Measurements from ENCODE around the gene CDKAL1. TPM values are rescaled to one million over a fixed set of nuclear protein-coding genes. Genes with fewer than 3 reads are reported as not detected.
"Not testable (repeated sequence)": the region's sequence is repeated elsewhere in the genome, so short reads cannot be mapped to it uniquely, and the experiment has no call there.

Gene CDKAL1
- total and polyA plus RNA-seq, 2 experiments from 2014 or later: 12.2 to 13.7 TPM

DNA sequence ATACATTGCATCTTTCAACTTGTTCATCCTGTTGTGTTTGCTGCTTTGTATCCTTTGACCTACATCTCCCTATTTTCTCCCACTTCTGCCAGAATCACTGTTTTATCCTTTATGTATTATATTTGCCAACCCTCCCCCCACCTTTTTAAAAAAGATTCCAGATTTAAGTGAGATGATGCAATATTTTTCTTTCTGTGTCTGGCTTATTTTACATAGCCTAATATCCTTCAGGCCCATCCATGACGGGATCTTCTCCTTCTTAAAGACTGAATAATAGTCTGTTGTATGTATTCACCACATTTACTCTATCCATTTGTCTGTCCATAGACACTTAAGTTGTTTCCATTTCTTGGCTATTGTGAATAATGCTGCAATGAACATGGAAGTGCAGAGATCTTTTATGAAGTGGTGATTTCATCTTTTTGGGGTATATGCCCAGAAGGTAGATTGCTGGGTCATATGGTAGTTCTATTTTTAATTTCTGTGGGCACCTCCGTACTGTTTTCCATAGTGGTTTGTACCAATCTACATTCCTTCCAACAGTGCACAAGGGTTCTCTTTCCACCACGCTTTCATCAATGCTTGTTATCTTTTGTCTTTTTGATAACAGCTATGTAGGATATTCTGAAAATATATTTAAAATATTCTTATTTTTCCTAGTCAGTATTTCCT, 181.0 kb downstream of the CDKAL1 start:
- Histone ChIP-seq H3K9me3 (ENCODE audit: low read depth) (no peaks in the 10 kb centered on the region), H3K4me3 (no peak overlapping the region), H3K36me3 (no peaks in the 10 kb centered on the region), H3K4me1 (ENCODE audit: low read depth) (peaks cover 5% of the 10 kb centered on the region), H3K27ac (no peak overlapping the region), H3K27me3 (no peaks in the 10 kb centered on the region)
- peak in 1 of 2 donors; percentile 31 for DNase-seq (ENCODE audit: low read depth in 1 of 2, low spot score in 1 of 2)
- TF ChIP-seq, protein P1, sequence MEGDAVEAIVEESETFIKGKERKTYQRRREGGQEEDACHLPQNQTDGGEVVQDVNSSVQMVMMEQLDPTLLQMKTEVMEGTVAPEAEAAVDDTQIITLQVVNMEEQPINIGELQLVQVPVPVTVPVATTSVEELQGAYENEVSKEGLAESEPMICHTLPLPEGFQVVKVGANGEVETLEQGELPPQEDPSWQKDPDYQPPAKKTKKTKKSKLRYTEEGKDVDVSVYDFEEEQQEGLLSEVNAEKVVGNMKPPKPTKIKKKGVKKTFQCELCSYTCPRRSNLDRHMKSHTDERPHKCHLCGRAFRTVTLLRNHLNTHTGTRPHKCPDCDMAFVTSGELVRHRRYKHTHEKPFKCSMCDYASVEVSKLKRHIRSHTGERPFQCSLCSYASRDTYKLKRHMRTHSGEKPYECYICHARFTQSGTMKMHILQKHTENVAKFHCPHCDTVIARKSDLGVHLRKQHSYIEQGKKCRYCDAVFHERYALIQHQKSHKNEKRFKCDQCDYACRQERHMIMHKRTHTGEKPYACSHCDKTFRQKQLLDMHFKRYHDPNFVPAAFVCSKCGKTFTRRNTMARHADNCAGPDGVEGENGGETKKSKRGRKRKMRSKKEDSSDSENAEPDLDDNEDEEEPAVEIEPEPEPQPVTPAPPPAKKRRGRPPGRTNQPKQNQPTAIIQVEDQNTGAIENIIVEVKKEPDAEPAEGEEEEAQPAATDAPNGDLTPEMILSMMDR (IDR thresholded peaks at IDR 0.05; ENCODE audit: low read depth, low read length): no peak

DNA sequence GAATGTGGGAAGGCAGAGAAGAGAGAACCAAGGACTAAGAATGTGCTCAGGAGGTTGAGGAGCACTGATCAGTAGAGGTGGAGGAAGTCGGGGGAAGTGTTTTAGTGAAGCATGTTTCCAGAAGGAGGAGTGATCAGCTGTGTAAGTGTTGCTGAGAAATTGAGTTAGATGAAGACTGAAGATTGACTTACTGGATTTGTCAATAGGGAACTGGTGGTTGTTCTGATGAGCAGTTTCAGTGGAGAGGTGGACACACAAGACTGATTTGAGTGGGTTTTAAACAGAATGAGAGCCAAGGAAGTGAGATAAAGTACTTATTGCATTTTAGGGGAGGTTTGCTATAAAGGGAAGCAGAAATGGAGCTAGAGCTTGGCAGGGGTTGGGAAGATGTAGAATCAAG, 182.6 kb downstream of the CDKAL1 start:
- Histone ChIP-seq H3K36me3 (no peaks in the 10 kb centered on the region), H3K4me1 (ENCODE audit: low read depth) (peaks cover 5% of the 10 kb centered on the region), H3K27me3 (no peaks in the 10 kb centered on the region), H3K9me3 (ENCODE audit: low read depth) (no peaks in the 10 kb centered on the region), H3K27ac (no peak overlapping the region), H3K4me3 (no peak overlapping the region)
- TF ChIP-seq, protein P1 (IDR thresholded peaks at IDR 0.05; ENCODE audit: low read depth, low read length): no peak
- DNase-seq (ENCODE audit: low read depth in 1 of 2, low spot score in 1 of 2): no peak

DNA sequence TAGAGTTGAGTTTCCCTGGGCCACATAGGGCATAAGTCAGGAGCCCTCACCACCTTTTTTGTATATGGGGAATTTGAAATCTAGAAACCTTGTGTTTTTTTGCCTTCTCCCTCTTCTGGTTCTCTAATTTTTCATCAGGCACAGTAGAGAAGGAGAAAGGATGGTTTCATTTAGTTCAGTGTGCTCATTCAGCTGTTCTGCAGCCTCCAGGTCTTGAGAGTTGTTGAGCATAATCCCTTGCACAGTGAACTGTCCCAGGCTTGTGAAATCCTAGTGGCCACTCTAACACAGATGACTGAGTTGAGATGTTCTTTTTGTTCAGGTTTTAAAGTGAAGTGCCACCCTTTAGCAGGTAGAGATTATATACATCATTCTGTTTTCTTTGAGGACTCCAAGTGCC, 183.5 kb downstream of the CDKAL1 start:
- H3K27ac ChIP-seq: no peak overlapping the region
- TF ChIP-seq, protein P1 (IDR thresholded peaks at IDR 0.05; ENCODE audit: low read depth, low read length): no peak
- no peaks in the 10 kb centered on the region for H3K9me3 ChIP-seq (ENCODE audit: low read depth)
- peak in 1 of 2 donors; percentile 21 for DNase-seq (ENCODE audit: low read depth in 1 of 2, low spot score in 1 of 2)
- H3K4me1 ChIP-seq (ENCODE audit: low read depth): peaks cover 5% of the 10 kb centered on the region
- no peak overlapping the region for H3K4me3 ChIP-seq
- no peaks in the 10 kb centered on the region for H3K36me3 ChIP-seq
- no peaks in the 10 kb centered on the region for H3K27me3 ChIP-seq

DNA sequence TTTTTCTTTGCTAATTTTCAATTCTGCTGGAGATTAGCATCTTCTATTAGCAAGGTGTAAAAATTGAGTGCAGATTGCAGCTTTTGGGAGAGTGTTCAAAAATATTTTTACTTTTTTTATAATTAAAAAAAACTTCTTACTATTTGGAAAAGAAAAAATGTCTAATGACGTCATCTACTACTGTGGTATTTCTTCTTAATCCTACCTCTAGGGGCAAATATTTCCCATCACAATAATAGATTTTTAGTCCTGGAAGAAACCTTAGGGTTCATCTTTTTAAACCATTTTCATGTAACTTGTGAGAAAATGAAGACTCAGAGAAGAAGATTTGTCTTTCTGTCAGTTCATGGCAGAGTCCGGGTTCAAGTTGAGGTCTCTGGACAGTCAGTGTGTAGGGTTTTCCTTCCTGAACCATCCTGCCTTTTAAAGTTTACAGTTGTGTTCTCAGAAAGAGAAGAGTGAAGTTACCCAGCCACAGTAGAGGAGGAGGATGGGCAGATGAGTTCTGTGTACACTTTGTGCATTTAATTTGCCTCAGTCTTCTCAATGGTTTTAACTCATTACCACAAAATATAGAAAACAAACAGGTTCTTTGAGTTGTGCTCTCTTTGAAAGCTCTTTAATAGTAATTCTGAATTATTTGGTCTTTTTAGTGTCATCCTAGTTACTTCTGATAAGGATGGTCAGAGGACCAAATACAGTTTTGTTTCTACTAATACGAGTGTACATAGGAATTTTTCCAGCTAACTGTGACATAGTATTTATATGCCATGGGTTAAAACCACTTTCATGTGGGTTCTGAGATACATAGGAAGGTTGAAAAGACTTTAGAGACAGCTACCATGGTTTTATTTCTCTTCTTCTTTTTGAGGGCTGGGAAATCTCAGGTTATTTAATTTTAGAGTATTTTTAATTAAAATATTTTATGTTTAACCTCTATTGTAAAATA, 184.7 kb downstream of the CDKAL1 start:
- H3K27ac ChIP-seq: no peak overlapping the region
- TF ChIP-seq, protein P1 (IDR thresholded peaks at IDR 0.05; ENCODE audit: low read depth, low read length): no peak
- H3K4me1 ChIP-seq (ENCODE audit: low read depth): peaks cover 5% of the 10 kb centered on the region
- no peaks in the 10 kb centered on the region for H3K9me3 ChIP-seq (ENCODE audit: low read depth)
- H3K36me3 ChIP-seq: no peaks in the 10 kb centered on the region
- no peaks in the 10 kb centered on the region for H3K27me3 ChIP-seq
- DNase-seq (ENCODE audit: low read depth in 1 of 2, low spot score in 1 of 2): no peak
- no peak overlapping the region for H3K4me3 ChIP-seq

DNA sequence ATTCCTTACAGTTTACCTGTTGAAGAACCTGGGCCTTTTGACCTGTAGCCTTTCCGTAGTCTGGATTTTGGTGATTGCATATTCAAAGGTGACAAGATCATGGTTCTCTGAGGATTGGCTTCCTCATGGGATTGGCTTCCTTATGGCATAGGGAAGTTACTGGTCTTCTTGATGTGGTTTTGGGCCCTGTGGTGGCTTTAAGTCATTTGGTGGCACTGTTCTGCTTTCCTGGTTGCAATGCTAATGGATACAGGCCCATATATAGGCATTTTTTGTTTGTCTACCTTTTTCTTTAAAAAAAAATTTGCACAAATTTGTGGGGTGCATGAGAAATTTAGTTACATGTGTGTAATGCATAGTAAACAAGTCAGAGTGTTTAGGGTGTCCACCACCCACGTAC, 185.7 kb downstream of the CDKAL1 start:
- no peak overlapping the region for H3K4me3 ChIP-seq
- H3K36me3 ChIP-seq: no peaks in the 10 kb centered on the region
- no peak overlapping the region for H3K27ac ChIP-seq
- peaks cover 5% of the 10 kb centered on the region for H3K4me1 ChIP-seq (ENCODE audit: low read depth)
- no peaks in the 10 kb centered on the region for H3K9me3 ChIP-seq (ENCODE audit: low read depth)
- DNase-seq (ENCODE audit: low read depth in 1 of 2, low spot score in 1 of 2): no peak
- H3K27me3 ChIP-seq: no peaks in the 10 kb centered on the region
- TF ChIP-seq, protein P1 (IDR thresholded peaks at IDR 0.05; ENCODE audit: low read depth, low read length): no peak

DNA sequence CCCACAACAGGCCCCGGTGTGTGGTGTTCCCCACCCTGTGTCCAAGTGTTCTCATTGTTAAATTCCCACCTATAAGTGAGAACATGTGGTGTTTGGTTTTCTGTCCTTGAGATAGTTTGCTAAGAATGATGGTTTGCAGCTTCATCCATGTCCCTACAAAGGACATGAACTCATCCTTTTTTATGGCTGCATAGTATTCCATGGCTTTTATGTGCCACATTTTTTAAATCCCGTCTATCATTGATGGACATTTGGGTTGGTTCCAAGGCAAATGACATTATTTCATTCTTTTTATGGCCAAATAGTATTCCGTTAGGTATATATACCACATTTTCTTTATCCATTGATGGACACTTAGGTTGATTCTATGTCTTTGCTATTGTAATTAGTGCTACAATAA, 186.9 kb downstream of the CDKAL1 start:
- not testable (repeated sequence) for H3K9me3 ChIP-seq (ENCODE audit: low read depth); H3K27ac ChIP-seq; H3K27me3 ChIP-seq; H3K36me3 ChIP-seq; H3K4me1 ChIP-seq (ENCODE audit: low read depth); H3K4me3 ChIP-seq; DNase-seq (ENCODE audit: low read depth in 1 of 2, low spot score in 1 of 2)

Data from cardiac muscle cell (in vitro differentiated cells and primary cell).